Neuronal stem cell (in vitro differentiated cells): Measurements from ENCODE around the gene RRAS.

Experiments
- DNase-seq: peaks from one replicate; pipeline ENCODE4 v3.0.0-alpha.2; 2013; ENCODE audit warnings: low spot score
- H2AFZ ChIP-seq: one replicate; pipeline ENCODE4 v1.6.1; 2013; ENCODE audit warnings: mild to moderate bottlenecking, low read length, inconsistent platforms
- H2AK5ac ChIP-seq: 2 replicates; pipeline ENCODE4 v1.6.1; 2013; ENCODE audit warnings: low read depth, mild to moderate bottlenecking, inconsistent platforms, low read length, moderate library complexity, mixed read lengths
- H2BK120ac ChIP-seq: 2 replicates; pipeline ENCODE4 v1.6.1; 2013; ENCODE audit warnings: low read depth, mild to moderate bottlenecking, inconsistent platforms, low read length, moderate library complexity, mixed read lengths
- H2BK12ac ChIP-seq: one replicate; pipeline ENCODE4 v1.6.1; 2013; ENCODE audit warnings: low read length, inconsistent platforms
- H2BK15ac ChIP-seq: 2 replicates; pipeline ENCODE4 v1.6.1; 2013; ENCODE audit warnings: mild to moderate bottlenecking, low read length, inconsistent platforms, mixed read lengths
- H2BK5ac ChIP-seq: one replicate; pipeline ENCODE4 v1.6.1; 2013; ENCODE audit warnings: inconsistent platforms, mild to moderate bottlenecking, low read length, moderate library complexity
- H3K14ac ChIP-seq: one replicate; pipeline ENCODE4 v1.6.1; 2013; ENCODE audit warnings: low read length, inconsistent platforms
- H3K18ac ChIP-seq: 2 replicates; pipeline ENCODE4 v1.6.1; 2013; ENCODE audit warnings: low read length, inconsistent platforms
- H3K23ac ChIP-seq: 2 replicates; pipeline ENCODE4 v1.6.1; 2013; ENCODE audit warnings: low read depth, mild to moderate bottlenecking, mixed read lengths, low read length, inconsistent platforms; ENCODE audit not compliant: poor library complexity
- H3K27ac ChIP-seq: replicated peaks from 3 replicates; pipeline ENCODE4 v1.5.1; 2013; ENCODE audit warnings: low read length, inconsistent platforms
- H3K27me3 ChIP-seq, 3 experiments: 2 replicates each; pipeline ENCODE4 v1.6.1; 2013; ENCODE audit warnings: low read length in 3 of 3, mild to moderate bottlenecking in 2 of 3, inconsistent platforms in 1 of 3, low read depth in 1 of 3, mixed read lengths in 1 of 3, moderate library complexity in 1 of 3; ENCODE audit not compliant: control insufficient read depth in 3 of 3, insufficient read depth in 3 of 3
- H3K36me3 ChIP-seq, 2 donors: replicated peaks in 1 of 2; 2 replicates each; pipeline ENCODE4 v1.6.1; 2013; ENCODE audit warnings: low read length in 2 of 2; ENCODE audit not compliant: control insufficient read depth in 2 of 2, insufficient read depth in 2 of 2
- H3K4ac ChIP-seq: 2 replicates; pipeline ENCODE4 v1.6.1; 2013; ENCODE audit warnings: inconsistent platforms, mild to moderate bottlenecking, low read length, moderate library complexity
- H3K4me1 ChIP-seq, 2 donors: 1 replicate in 1 of 2; 2 replicates in 1 of 2; pipeline ENCODE4 v1.6.1; 2013; ENCODE audit warnings: low read length in 2 of 2, low read depth in 1 of 2; ENCODE audit not compliant: control insufficient read depth in 2 of 2, insufficient read depth in 1 of 2
- H3K4me2 ChIP-seq: one replicate; pipeline ENCODE4 v1.6.1; 2013; ENCODE audit warnings: mild to moderate bottlenecking, low read length, inconsistent platforms; ENCODE audit not compliant: insufficient read depth, poor library complexity, severe bottlenecking
- H3K4me3 ChIP-seq, 2 donors: 2 replicates each; pipeline ENCODE4 v1.5.1; 2013; ENCODE audit warnings: low read length in 2 of 2, mild to moderate bottlenecking in 2 of 2, inconsistent platforms in 1 of 2, moderate library complexity in 1 of 2
- H3K79me1 ChIP-seq: one replicate; pipeline ENCODE4 v1.6.1; 2013; ENCODE audit warnings: low read depth, mild to moderate bottlenecking, inconsistent platforms, low read length, moderate library complexity
- H3K9ac ChIP-seq: one replicate; pipeline ENCODE4 v1.6.1; 2013; ENCODE audit warnings: mild to moderate bottlenecking, low read depth, low read length, inconsistent platforms; ENCODE audit not compliant: poor library complexity
- H3K9me3 ChIP-seq, 2 donors: replicated peaks in 1 of 2; 2 replicates each; pipeline versions ENCODE3 to v1.6.1; 2013; ENCODE audit warnings: low read length in 2 of 2, mild to moderate bottlenecking in 2 of 2, inconsistent platforms in 1 of 2, low read depth in 1 of 2, mixed read lengths in 1 of 2, moderate library complexity in 1 of 2; ENCODE audit not compliant: control insufficient read depth in 2 of 2, insufficient read depth in 1 of 2
- H4K8ac ChIP-seq: one replicate; pipeline ENCODE4 v1.6.1; 2013; ENCODE audit warnings: low read depth, mild to moderate bottlenecking, inconsistent platforms, low read length, moderate library complexity
- H4K91ac ChIP-seq: one replicate; pipeline ENCODE4 v1.6.1; 2013; ENCODE audit warnings: low read length, low read depth, mild to moderate bottlenecking, inconsistent platforms; ENCODE audit not compliant: poor library complexity
- WGBS, 2 donors: extraction: QIAGEN DNeasy Blood & Tissue Kit; methylation state at CpG; one replicate each; pipeline ENCODE4 v1.1.7; 2013; ENCODE audit warnings: missing lambda C conversion rate in 2 of 2, mixed read lengths in 1 of 2; ENCODE audit not compliant: insufficient read length in 2 of 2, insufficient replicate concordance in 1 of 2; ENCODE audit errors: extremely low coverage in 2 of 2; 5-methylcytosine and 5-hydroxymethylcytosine counted together

RRAS gene

GRCh38 chr19:49664171-49665035 lies 24.5 kb upstream of the RRAS start:
- no peak overlapping the region for H4K8ac ChIP-seq
- H2AK5ac ChIP-seq, result no peak overlapping the region
- H3K18ac ChIP-seq, result peak overlapping the region; percentile 94
- peak overlapping the region; percentile 98 for H3K9ac ChIP-seq
- H2AFZ ChIP-seq, result peak overlapping the region; percentile 85
- H3K14ac ChIP-seq, result no peak overlapping the region
- DNase-seq, result peak; percentile 83
- H3K4me1 ChIP-seq, result peaks cover 3 to 10% of the 10 kb centered on the region in 2 donors
- H3K23ac ChIP-seq, result peak overlapping the region; percentile 83
- peak overlapping the region; percentile 74 for H3K27ac ChIP-seq
- no CpG with 5 or more reads among the region's 53 CpGs for WGBS, 2 donors
- no peak overlapping the region for H2BK15ac ChIP-seq
- H3K4ac ChIP-seq, result no peak overlapping the region
- H3K79me1 ChIP-seq, result peaks cover 8% of the 10 kb centered on the region
- no peak overlapping the region for H4K91ac ChIP-seq
- no peak overlapping the region for H2BK12ac ChIP-seq
- H3K36me3 ChIP-seq, result peaks cover 36 to 56% of the 10 kb centered on the region in 2 donors
- peak overlapping the region; percentile 73 to 87 for H3K4me3 ChIP-seq
- peak overlapping the region; percentile 95 for H3K4me2 ChIP-seq
- H2BK5ac ChIP-seq, result no peak overlapping the region
- no peak overlapping the region for H2BK120ac ChIP-seq
- no peaks in the 10 kb centered on the region for H3K27me3 ChIP-seq
- H3K9me3 ChIP-seq, result peaks cover 4 to 5% of the 10 kb centered on the region in 2 donors

- H3K36me3 ChIP-seq, result peaks cover 42 to 59% of the 10 kb centered on the region in 2 donors
- H3K9ac ChIP-seq, result no peak overlapping the region
- no peak overlapping the region for H2BK5ac ChIP-seq
- H2AK5ac ChIP-seq, result peak overlapping the region; percentile 25
- no peak overlapping the region for H3K4me3 ChIP-seq
- no peak overlapping the region for H4K8ac ChIP-seq
- H3K4me2 ChIP-seq, result no peak overlapping the region
- H3K4me1 ChIP-seq, result peaks cover 3 to 10% of the 10 kb centered on the region in 2 donors
- no peak for DNase-seq
- H3K18ac ChIP-seq, result no peak overlapping the region
- H3K14ac ChIP-seq, result no peak overlapping the region
- H2BK15ac ChIP-seq, result no peak overlapping the region
- WGBS, 2 donors, result no CpG with 5 or more reads among the region's 12 CpGs
- no peak overlapping the region for H3K4ac ChIP-seq
- H3K23ac ChIP-seq, result no peak overlapping the region
- H3K27ac ChIP-seq, result no peak overlapping the region
- H2AFZ ChIP-seq, result no peak overlapping the region
- H2BK12ac ChIP-seq, result no peak overlapping the region
- peaks cover 4 to 5% of the 10 kb centered on the region in 2 donors for H3K9me3 ChIP-seq
- no peak overlapping the region for H4K91ac ChIP-seq
- H2BK120ac ChIP-seq, result no peak overlapping the region
- H3K79me1 ChIP-seq, result peaks cover 8% of the 10 kb centered on the region
- H3K27me3 ChIP-seq, result no peaks in the 10 kb centered on the region
Observed at GRCh38 chr19:49663224-49663623, 23.3 kb upstream of the RRAS start.

GRCh38 chr19:49662011-49662410 lies 22.1 kb upstream of the RRAS start:
- peak overlapping the region; percentile 49 for H3K18ac ChIP-seq
- H2BK120ac ChIP-seq, result no peak overlapping the region
- peak overlapping the region; percentile 48 for H2BK5ac ChIP-seq
- H2AFZ ChIP-seq, result no peak overlapping the region
- peak overlapping the region; percentile 47 for H3K14ac ChIP-seq
- no peak overlapping the region for H3K9ac ChIP-seq
- no peak overlapping the region for H4K8ac ChIP-seq
- H3K79me1 ChIP-seq, result peaks cover 5% of the 10 kb centered on the region
- H4K91ac ChIP-seq, result no peak overlapping the region
- no peak overlapping the region for H3K4ac ChIP-seq
- no peak overlapping the region for H2BK12ac ChIP-seq
- WGBS, 2 donors, result no CpG with 5 or more reads among the region's 16 CpGs
- no peak overlapping the region for H2BK15ac ChIP-seq
- no peaks in the 10 kb centered on the region for H3K27me3 ChIP-seq
- no peak overlapping the region for H3K4me3 ChIP-seq
- no peak overlapping the region for H2AK5ac ChIP-seq
- H3K23ac ChIP-seq, result peak overlapping the region; percentile 66
- H3K36me3 ChIP-seq, result peaks cover 49 to 63% of the 10 kb centered on the region in 2 donors
- no peak overlapping the region for H3K27ac ChIP-seq
- DNase-seq, result no peak
- H3K9me3 ChIP-seq, result peaks cover 4 to 5% of the 10 kb centered on the region in 2 donors
- H3K4me2 ChIP-seq, result no peak overlapping the region
- peaks cover 3 to 6% of the 10 kb centered on the region in 2 donors for H3K4me1 ChIP-seq

- Histone ChIP-seq H3K4me3 (no peak overlapping the region), H3K14ac (no peak overlapping the region), H3K79me1 (peaks cover 2% of the 10 kb centered on the region), H4K91ac (no peak overlapping the region), H3K36me3 (peaks cover 56 to 79% of the 10 kb centered on the region in 2 donors), H3K18ac (no peak overlapping the region), H2BK15ac (no peak overlapping the region), H2AK5ac (no peak overlapping the region), H2AFZ (no peak overlapping the region), H3K4me1 (no peaks in the 10 kb centered on the region), H3K27me3 (no peaks in the 10 kb centered on the region), H3K9ac (no peak overlapping the region), H2BK5ac (no peak overlapping the region), H4K8ac (no peak overlapping the region), H3K4ac (no peak overlapping the region), H3K27ac (no peak overlapping the region), H3K4me2 (no peak overlapping the region), H3K9me3 (peaks cover 4 to 5% of the 10 kb centered on the region in 2 donors), H2BK120ac (no peak overlapping the region), H2BK12ac (no peak overlapping the region), H3K23ac (no peak overlapping the region)
- WGBS, 2 donors, result no CpG with 5 or more reads among the region's 15 CpGs
- DNase-seq, result no peak
Observed at GRCh38 chr19:49660338-49660961, 20.5 kb upstream of the RRAS start.
